Hematopoietic multipotent progenitor cell treated with erythropoietin and hydrocortisone succinate and interleukin-3 and kit ligand, for 15 days (in vitro differentiated cells): ENCODE data around the gene PCSK9.
A peak's percentile ranks its signal among the peaks of the same experiment; 100 is the strongest.

ENCODE experiments used
- DNase-seq: peaks from one replicate; pipeline ENCODE4 v3.0.0-alpha.2; 2015; ENCODE audit warnings: low spot score

The PCSK9 gene

GRCh38 chr1:55039342-55040082 lies at the start of gene PCSK9:
Gene PCSK9, plus strand, starts transcription at chr1:55039548. Its CDS starts 290 bp downstream, at chr1:55039838.
- DNase-seq, result no peak

- DNase-seq, result no peak
Observed at GRCh38 chr1:54989968-54990810, 49.2 kb upstream of the PCSK9 start.

- no peak for DNase-seq
Observed at GRCh38 chr1:54990916-54991315, 48.4 kb upstream of the PCSK9 start.

GRCh38 chr1:54991939-54992338 lies 47.4 kb upstream of the PCSK9 start:
- DNase-seq, result no peak

- DNase-seq, result no peak
Observed at GRCh38 chr1:54993140-54993539, 46.2 kb upstream of the PCSK9 start.

GRCh38 chr1:54994355-54994990 lies 44.9 kb upstream of the PCSK9 start:
- no peak for DNase-seq

GRCh38 chr1:54995013-54995760 lies 44.2 kb upstream of the PCSK9 start:
- no peak for DNase-seq

- no peak for DNase-seq
Observed at GRCh38 chr1:54995835-54996234, 43.5 kb upstream of the PCSK9 start.

GRCh38 chr1:54996359-54996868 lies 42.9 kb upstream of the PCSK9 start:
- peak; percentile 72 for DNase-seq

GRCh38 chr1:54996869-54997710 lies 42.3 kb upstream of the PCSK9 start:
- no peak for DNase-seq

- no peak for DNase-seq
Observed at GRCh38 chr1:54997711-54997986, 41.7 kb upstream of the PCSK9 start.

GRCh38 chr1:54998100-54998499 lies 41.2 kb upstream of the PCSK9 start:
- no peak for DNase-seq

- no peak for DNase-seq
Observed at GRCh38 chr1:54998677-54999076, 40.7 kb upstream of the PCSK9 start, which contains the start of gene BSND. Gene BSND, plus strand, starts transcription at chr1:54998933. Its CDS starts 254 bp downstream, at chr1:54999187.

GRCh38 chr1:55000110-55001085 lies 39.0 kb upstream of the PCSK9 start:
- no peak for DNase-seq

GRCh38 chr1:55001311-55001710 lies 38.0 kb upstream of the PCSK9 start:
- no peak for DNase-seq

GRCh38 chr1:55002686-55003085 lies 36.7 kb upstream of the PCSK9 start:
- DNase-seq, result no peak

GRCh38 chr1:55005351-55006140 lies 33.8 kb upstream of the PCSK9 start:
- DNase-seq, result no peak

- no peak for DNase-seq
Observed at GRCh38 chr1:55006931-55007330, 32.4 kb upstream of the PCSK9 start.

- no peak for DNase-seq
Observed at GRCh38 chr1:55007625-55008024, 31.7 kb upstream of the PCSK9 start.
